ENCODE results near the gene SMARCA5.

DNA sequence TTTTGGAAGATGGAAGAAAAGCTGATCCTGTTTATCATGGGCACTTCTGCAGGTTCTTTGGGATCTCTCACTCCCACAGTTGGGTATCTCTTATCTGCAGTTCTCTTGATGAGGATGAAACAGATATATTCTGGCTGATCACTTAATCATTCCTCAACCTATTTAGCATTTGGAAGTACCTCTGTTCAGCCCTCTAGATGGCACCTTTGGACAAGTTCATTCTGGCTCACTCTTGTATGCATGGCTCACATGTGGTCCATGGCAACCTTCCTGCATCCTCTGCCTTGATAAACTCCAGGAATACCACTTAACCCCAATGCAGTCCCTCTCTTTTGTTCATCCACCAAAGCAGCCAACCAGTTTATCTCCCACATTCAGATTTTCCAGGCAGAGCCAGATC lies 74.2 kb downstream of the SMARCA5 start:
- no peak for TF ChIP-seq POLR2A (IDR thresholded peaks at IDR 0.05)
- TF ChIP-seq, protein P1, sequence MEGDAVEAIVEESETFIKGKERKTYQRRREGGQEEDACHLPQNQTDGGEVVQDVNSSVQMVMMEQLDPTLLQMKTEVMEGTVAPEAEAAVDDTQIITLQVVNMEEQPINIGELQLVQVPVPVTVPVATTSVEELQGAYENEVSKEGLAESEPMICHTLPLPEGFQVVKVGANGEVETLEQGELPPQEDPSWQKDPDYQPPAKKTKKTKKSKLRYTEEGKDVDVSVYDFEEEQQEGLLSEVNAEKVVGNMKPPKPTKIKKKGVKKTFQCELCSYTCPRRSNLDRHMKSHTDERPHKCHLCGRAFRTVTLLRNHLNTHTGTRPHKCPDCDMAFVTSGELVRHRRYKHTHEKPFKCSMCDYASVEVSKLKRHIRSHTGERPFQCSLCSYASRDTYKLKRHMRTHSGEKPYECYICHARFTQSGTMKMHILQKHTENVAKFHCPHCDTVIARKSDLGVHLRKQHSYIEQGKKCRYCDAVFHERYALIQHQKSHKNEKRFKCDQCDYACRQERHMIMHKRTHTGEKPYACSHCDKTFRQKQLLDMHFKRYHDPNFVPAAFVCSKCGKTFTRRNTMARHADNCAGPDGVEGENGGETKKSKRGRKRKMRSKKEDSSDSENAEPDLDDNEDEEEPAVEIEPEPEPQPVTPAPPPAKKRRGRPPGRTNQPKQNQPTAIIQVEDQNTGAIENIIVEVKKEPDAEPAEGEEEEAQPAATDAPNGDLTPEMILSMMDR (IDR thresholded peaks at IDR 0.05): peak in 1 of 6 experiments; percentile 8

Data from adrenal gland (tissue), 5 donors.